Mammary microvascular endothelial cell (primary cell): ENCODE measurements around the gene SGF29. TPM values are rescaled to one million over a fixed set of nuclear protein-coding genes. Genes with fewer than 3 reads are reported as not detected.

ENCODE experiments used
- total RNA-seq: library from RNA; depleted of rRNA; stranded (reverse); fragments of >200 nt; gene quantifications from 2 replicates; pipeline ENCODE4 v1.2.3, GENCODE V29; 2015

Gene SGF29
- 9.5 and 11.6 TPM in 2 replicates for total RNA-seq

DNA sequence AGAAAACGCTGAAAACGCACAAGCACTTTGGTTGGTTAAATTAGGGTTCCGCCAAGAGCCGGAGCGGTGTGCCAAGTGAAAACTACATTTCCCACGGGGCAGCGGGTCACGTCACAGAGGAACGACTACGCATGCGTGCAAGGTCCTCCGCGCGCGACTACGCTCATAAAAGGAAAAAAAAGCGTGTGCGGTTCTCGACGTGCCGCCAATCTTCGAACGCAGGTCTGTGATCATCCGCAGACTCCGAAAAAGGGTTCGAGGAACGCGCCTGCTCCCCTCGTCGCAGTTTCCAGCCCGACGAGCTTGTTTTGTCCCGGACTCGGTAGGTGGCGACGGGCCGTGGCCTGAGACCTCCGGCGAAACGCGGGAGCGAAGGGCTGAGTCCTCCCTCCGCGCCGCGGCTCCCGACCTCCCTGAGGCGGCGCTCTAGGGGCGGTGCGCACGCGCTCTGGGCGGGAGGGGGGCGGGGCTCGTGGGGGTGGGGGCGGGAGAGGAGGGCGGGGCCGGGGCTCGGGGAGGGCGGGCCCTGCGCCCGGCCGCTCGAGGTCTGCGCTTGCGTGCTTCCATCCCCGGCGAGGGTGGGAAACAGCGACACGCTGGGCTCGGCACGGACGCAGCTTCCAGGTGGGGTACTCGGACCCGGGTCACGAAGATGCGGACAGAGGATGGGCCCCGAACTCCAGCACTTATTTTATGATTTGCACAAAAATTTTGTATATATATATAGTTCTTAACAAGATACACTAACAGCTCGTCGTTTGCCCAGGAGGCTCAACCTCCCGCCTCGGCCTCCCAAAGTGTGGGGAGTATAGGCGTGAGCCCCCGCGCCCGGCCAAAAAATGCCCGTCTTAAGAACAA lies at the start of gene SGF29:
Gene SGF29 (plus strand): TSS at position 145 of the 858 bp plus-strand sequence. CDS start 27,150 bp downstream, outside the sequence.

GRCh38 chr16:28538733-28539596 lies 14.8 kb upstream of the SGF29 start, which contains the start of gene NUPR1:
NUPR1 (minus strand) TSS chr16:28538974; CDS start chr16:28538907, 67 bp downstream.

GRCh38 chr16:28596840-28597691 lies 43.3 kb downstream of the SGF29 start, which contains the start of gene SULT1A2:
SULT1A2 (minus strand) TSS chr16:28597050; CDS start chr16:28595930, 1,120 bp downstream.

GRCh38 chr16:28609631-28610594 lies 56.2 kb downstream of the SGF29 start, which contains the start of gene SULT1A1:
SULT1A1 (minus strand) TSS chr16:28610044; CDS start chr16:28608855, 1,189 bp downstream.

GRCh38 chr16:28637765-28638164 lies 84.0 kb downstream of the SGF29 start, which contains the start of gene NPIPB8:
NPIPB8 (plus strand) TSS chr16:28638065; CDS start chr16:28638361, 296 bp downstream.

Other genes with a start within 250 kb of the SGF29 start
- 0.20 TPM in 1 of 2 replicates, not detected in the other for gene NPIPB6, start 190.4 kb upstream of the SGF29 start, total RNA-seq
- gene EIF3CL, start 150.1 kb upstream of the SGF29 start, total RNA-seq: 75.4 and 111 TPM in 2 replicates
- gene NPIPB7, start 81.6 kb upstream of the SGF29 start, total RNA-seq: not detected in 2 replicates
- gene CLN3, start 61.8 kb upstream of the SGF29 start, total RNA-seq: 19.6 and 29.8 TPM in 2 replicates
- not detected in 2 replicates for gene APOBR, start 59.3 kb upstream of the SGF29 start, total RNA-seq
- not detected in 2 replicates for gene IL27, start 47.1 kb upstream of the SGF29 start, total RNA-seq
- 12.5 and 13.5 TPM in 2 replicates for gene NUPR1, start 14.9 kb upstream of the SGF29 start, total RNA-seq
- not detected in 2 replicates for gene SULT1A2, start 43.1 kb downstream of the SGF29 start, total RNA-seq
- gene SULT1A1, start 56.1 kb downstream of the SGF29 start, total RNA-seq: 4.7 and 6.5 TPM in 2 replicates
- not detected in 2 replicates for gene NPIPB8, start 84.1 kb downstream of the SGF29 start, total RNA-seq
- 153 and 209 TPM in 2 replicates for gene EIF3C, start 157.5 kb downstream of the SGF29 start, total RNA-seq
- not detected in 2 replicates for gene NPIPB9, start 197.9 kb downstream of the SGF29 start, total RNA-seq